ENCODE results near the gene ARL15.

DNA sequence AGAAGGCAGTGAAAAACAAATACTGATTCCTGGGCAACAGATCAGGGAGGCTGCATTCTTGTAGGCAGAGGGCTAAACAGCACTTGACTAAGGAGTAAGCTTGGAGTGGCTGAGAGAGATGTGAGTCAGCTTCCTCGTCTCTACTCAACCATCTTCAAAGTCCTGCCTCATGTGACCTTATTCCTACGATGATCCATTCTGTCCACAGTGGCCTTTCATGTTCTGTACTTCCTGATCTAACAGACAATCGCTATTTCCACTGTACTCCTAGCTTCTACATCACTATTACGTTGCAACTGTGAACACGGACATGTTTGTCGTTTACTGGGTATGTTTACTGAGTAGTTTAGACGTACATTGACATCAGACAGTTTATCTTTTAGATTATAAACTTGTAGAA is 365.4 kb downstream of the ARL15 start:
- TF ChIP-seq, protein P1, sequence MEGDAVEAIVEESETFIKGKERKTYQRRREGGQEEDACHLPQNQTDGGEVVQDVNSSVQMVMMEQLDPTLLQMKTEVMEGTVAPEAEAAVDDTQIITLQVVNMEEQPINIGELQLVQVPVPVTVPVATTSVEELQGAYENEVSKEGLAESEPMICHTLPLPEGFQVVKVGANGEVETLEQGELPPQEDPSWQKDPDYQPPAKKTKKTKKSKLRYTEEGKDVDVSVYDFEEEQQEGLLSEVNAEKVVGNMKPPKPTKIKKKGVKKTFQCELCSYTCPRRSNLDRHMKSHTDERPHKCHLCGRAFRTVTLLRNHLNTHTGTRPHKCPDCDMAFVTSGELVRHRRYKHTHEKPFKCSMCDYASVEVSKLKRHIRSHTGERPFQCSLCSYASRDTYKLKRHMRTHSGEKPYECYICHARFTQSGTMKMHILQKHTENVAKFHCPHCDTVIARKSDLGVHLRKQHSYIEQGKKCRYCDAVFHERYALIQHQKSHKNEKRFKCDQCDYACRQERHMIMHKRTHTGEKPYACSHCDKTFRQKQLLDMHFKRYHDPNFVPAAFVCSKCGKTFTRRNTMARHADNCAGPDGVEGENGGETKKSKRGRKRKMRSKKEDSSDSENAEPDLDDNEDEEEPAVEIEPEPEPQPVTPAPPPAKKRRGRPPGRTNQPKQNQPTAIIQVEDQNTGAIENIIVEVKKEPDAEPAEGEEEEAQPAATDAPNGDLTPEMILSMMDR (IDR thresholded peaks at IDR 0.05; ENCODE audit: low read depth, low read length, missing input control), result no peak
- TF ChIP-seq EGR1 (IDR thresholded peaks at IDR 0.05; ENCODE audit: low read depth in 2 of 2) (no peak), YY1 (IDR thresholded peaks at IDR 0.05) (no peak)

Data from liver (tissue), 3 donors.